GM18868 (cell line): ENCODE data around the gene DNAJA4.
"Not testable (repeated sequence)": the region's sequence is repeated elsewhere in the genome, so short reads cannot be mapped to it uniquely, and the experiment has no call there.

Experiments used
- ATAC-seq: cut with Tn5 transposase; IDR thresholded peaks from one replicate; pipeline ENCODE4 v1.9.1; 2021; ENCODE audit warnings: mild to moderate bottlenecking, moderate library complexity; ENCODE audit not compliant: unreplicated experiment

The DNAJA4 gene

GRCh38 chr15:78243491-78243941, 20.8 kb upstream of the DNAJA4 start:
- ATAC-seq, result no peak

DNA sequence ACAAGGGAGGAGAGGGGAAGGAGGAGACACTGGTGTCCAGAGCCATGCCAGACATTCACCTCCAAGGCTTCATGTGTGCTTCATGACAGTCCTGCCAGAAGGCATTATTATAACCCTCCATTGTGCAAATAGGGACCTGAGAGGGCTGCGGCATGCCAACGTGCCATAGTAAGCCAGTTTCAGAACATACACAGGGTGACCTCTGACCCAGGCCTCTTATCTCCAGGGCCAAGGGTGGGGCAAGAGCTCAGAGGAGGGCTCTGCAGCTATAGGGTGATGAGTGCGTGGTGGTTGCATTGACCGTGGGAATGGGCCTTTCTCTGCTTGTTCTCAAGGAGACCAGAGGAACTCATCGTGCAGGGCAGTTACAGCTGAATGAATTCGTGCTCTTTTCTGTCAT, 20.3 kb upstream of the DNAJA4 start:
- ATAC-seq, result no peak

- ATAC-seq, result no peak
Observed at GRCh38 chr15:78244893-78245292, 19.5 kb upstream of the DNAJA4 start.

DNA sequence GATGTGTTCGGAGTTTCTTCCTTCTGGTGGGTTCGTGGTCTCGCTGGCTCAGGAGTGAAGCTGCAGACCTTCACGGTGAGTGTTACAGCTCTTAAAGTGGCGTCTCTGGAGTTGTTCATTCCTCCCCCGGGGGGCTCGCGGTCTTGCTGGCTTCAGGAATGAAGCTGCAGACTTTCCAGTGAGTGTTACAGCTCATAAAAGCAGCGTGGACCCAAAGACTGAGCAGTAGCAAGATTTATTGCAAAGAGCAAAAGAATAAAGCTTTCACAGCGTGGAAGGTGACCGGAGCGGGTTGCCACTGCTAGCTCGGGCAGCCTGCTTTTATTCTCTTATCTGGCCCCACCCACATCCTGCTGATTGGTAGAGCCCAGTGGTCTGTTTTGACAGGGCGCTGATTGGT, 19.0 kb upstream of the DNAJA4 start:
- ATAC-seq, result not testable (repeated sequence)

- not testable (repeated sequence) for ATAC-seq
Observed at GRCh38 chr15:78245976-78246620, 18.3 kb upstream of the DNAJA4 start.

DNA sequence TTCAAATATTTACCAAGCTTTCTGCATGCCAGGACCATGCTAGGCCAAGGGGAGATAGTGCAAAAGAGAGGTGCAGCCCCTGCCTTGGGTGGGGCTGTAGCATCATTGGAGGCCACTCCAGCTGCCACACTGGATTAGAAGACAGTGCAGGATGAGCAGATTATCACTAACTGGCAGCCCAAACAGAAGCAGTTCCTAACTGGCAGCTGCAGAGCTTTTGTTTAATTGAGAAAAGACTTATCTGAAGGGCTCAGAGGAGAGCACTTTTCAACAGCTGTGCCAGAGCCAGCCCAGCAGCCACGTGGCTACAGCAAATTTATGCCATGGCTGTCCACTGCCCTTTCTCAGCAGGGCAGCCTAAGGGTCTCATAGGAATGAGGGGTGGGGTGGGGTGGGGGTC, 16.5 kb upstream of the DNAJA4 start:
- ATAC-seq, result no peak

DNA sequence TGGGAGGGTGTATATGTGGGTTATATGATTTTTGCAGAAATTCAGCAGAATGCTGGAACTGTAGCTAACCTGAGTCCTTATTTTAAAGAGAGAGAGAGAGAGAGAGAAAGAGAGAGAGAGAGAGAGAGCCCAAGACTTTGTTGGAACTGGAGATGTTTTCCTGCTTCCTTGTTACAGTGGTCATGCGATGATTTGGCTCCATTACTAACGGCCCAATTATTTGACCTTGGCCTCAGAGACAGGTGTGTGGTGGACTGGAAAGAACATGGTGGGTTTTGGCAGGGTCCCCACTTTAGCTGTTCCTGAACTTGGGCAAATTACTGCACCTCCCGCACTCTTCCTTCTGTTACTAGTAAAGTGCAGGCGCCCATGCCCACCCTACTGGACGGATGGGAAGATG, 15.2 kb upstream of the DNAJA4 start:
- ATAC-seq, result no peak

- no peak for ATAC-seq
Observed at GRCh38 chr15:78251136-78251535, 13.2 kb upstream of the DNAJA4 start.

DNA sequence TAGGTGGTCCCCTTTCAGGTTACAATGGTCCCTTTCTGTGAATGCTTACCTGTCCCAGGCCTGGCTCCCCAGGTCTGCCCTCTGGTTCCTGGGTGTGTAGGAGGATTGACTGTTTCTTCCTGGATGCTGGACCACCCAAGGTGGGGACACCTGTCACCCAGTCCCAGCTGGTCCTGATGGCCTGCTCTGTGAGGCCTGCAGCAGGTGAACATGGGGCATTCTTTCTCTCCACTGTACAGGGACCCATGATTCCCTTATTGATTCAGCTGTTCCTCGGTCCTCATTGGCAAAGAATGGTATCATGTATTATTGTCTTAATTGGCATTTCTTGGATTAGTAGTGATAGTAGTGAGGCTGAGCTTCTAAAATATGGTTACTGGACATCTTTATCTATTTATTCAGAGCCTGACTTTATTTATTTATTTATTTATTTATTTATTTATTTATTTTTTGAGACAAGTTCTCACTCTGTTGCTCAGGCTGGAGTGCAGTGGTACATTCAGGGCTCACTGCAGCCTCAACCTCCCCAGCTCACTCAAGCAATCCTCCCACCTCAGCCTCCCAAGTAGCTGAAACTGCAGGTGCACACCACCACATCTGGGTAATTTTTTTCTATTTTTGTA, 8.8 kb upstream of the DNAJA4 start:
- no peak for ATAC-seq

DNA sequence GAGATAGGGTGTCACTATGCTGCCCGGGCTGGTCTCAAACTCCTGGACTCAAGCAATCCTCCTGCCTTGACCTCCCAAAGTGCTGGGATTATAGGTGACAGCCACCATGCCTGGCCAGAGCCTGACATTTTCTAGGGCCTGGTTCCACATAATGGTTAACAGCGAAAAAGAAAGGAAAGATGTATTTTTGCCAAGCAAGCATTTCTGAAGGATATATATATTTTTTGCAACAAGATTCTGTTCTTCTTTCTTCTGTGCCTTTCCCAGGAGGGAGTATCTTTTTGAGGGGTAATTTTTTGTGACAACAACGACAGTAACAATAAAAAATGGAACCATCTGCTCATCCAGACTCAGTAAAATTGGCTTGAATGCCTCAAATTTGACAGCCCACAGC, 8.3 kb upstream of the DNAJA4 start:
- ATAC-seq, result no peak

GRCh38 chr15:78257681-78258080, 6.7 kb upstream of the DNAJA4 start:
- ATAC-seq, result no peak

GRCh38 chr15:78259232-78259631, 5.1 kb upstream of the DNAJA4 start:
- no peak for ATAC-seq

DNA sequence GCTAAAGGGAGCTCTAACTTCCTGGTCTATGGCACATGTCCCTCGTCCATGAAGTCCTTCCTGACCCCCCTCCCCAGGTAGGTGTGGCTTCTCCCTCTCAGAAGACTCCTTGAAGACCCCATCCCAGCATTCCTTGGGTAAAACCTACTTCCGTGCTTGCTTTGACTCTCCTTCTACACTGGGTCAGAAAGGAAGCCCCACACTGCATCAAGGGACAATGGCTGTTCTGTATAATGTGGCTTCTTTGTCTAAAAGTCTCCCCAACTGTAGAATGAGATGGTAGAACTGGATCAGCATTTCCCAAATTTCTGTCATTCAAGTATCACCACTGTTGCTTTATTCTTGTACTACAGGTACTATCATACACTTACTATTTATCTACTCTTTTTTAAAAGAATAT, 3.9 kb upstream of the DNAJA4 start:
- ATAC-seq, result no peak

GRCh38 chr15:78261062-78261461, 3.3 kb upstream of the DNAJA4 start:
- ATAC-seq, result no peak

DNA sequence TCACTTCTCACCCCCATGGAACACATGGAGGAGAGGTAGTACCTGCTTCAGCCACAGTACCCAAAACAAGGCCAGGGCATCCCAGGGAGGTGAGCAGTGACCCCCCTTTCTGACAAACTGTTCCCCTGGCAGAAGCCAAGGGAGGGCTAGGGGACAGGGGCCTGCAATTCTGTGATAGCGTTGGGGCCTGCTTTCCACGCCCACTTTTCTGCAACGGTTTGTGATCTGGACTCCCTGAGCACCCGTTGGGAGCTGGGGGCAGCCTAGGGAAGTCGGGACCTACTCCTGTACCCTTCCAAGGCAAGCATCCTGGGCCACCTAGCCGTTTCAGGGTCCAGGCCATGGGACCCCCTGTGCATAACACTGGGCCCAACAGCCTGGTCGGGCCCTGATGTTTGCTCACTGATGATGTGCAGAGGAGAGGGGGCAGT, 996 bp upstream of the DNAJA4 start:
- ATAC-seq, result no peak

- no peak for ATAC-seq
Observed at GRCh38 chr15:78263907-78264303, 457 bp upstream of the DNAJA4 start.

DNA sequence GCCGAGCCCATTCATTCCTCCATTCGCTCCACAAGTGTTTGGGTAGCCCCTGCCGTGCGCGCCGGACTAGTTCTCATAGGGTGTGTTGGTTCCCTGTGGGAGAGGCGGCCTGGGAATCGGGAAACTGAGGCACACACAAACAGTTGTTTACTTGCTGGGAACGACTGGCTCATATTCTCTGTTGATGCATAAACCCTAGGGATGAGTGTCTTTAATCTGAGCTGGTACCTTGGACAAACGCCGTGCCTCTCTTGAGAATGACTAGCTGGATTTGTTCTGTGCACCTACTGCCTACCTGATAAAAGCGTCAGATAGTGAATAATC, 737 bp downstream of the DNAJA4 start:
- ATAC-seq, result no peak

DNA sequence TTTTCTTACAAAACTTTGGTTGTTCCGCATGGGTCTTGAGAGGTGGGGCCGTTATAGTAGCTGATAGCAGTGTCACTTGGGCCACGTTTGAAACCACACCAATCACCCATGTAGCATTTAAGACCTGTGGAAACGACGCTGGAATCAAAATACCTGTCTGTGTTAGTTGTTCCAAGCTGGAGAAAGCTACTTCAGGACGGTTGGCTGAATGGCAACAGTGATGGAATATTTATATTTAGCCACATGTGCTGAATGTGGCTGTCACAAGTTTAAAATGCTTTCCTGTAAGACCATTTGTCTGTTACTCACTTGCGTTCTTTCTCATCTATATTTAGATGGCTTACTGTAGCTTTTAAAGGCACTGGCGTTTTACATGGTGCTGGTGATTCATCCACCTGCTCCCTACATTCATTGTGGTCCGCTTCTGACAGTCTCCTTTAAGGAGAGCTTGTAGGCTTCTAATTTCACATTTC, 1.4 kb downstream of the DNAJA4 start:
- ATAC-seq, result no peak

DNA sequence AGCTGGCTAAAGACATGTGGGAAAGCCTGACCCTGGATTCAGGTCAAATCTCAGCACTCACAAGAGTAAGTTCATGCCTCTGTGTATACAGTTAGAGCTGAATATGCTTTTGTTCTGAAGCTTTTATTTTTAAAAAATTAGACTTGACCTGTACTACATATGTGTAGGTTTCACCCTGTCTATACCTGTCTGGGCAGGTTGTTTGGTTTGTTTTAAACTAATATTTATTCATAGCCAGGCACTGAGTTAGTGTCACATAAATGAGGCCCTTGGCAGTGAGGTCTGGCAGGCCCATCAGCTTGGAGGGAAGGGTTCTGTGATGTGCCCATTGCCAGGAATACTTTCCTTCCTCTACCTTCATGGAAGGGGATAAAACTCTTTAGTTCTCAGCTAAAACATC, 1.9 kb downstream of the DNAJA4 start:
- ATAC-seq, result no peak

- ATAC-seq, result no peak
Observed at GRCh38 chr15:78266806-78267205, 2.4 kb downstream of the DNAJA4 start.

DNA sequence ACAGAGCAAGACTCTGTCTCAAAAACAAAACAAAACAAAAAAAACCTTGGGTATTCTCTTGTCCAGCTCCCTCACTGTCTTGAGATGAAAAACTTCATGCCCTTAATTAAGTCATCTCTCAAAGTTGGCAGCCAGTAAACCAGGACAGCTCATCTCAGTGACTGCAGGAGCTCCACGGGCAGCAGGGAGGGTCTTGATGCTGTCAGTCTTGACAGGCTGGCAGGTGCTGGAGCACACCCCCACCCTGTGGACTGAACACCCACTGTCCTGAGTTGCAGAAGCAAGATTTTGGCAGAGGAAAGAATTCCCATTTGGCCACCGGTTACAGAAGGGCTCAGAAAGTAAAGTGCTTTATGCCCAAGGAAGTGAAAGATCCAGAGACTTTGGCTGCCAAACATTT, 8.0 kb downstream of the DNAJA4 start:
- ATAC-seq, result no peak

DNA sequence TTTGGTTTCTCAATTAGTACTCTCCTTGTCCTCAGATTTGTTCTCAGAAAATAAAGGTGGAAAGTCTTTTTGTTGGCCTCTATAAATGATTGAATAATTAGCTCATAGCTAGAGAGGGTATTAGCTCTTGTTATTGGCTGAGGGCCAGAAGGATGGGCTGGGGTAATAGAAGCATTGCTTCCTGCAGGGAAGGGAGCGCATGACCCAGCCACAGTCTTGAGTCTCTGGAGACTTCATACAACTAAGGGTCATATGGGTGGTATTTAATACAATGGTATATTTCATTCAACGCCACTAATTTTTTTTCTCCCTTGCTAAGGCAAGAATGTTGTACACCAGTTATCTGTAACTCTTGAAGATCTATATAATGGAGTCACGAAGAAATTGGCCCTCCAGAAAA, 8.4 kb downstream of the DNAJA4 start:
- no peak for ATAC-seq

DNA sequence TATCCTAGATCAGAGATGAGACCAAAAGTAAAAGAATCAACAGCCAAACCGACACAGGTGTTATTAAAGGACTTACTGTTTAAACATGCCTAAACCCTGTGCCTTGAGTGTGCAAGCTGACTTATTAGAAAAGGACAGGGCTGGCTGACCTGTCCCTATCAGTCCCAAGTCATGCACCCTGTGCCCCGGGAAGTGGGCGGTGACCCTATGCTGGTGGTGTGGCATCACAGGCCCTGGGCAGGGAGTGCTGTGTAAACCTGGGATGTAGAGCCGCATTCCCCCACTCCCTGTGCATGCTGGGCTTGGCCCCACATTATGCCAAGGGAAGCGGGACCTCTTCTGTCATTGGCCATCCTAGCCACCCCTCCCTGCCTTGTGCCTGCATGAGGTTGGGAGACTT, 10.6 kb downstream of the DNAJA4 start:
- no peak for ATAC-seq
